HT-29 (cell line): Measurements from ENCODE around the gene TMEM60. TPM values are rescaled to one million over a fixed set of nuclear protein-coding genes. Genes with fewer than 3 reads are reported as not detected.
"Not testable (repeated sequence)": the region's sequence is repeated elsewhere in the genome, so short reads cannot be mapped to it uniquely, and the experiment has no call there.

Experiments
- DNase-seq: peaks from one replicate; pipeline ENCODE4 v3.0.0-alpha.2; 2015; ENCODE audit warnings: low spot score
- total RNA-seq: library from RNA; depleted of rRNA; stranded (reverse); fragments of >200 nt; shearing (Covaris generic); gene quantifications from 2 replicates; pipeline ENCODE4 v1.2.3, GENCODE V29; 2014; rRNA removed

The TMEM60 gene, protein sequence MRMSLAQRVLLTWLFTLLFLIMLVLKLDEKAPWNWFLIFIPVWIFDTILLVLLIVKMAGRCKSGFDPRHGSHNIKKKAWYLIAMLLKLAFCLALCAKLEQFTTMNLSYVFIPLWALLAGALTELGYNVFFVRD
- 8.0 and 13.4 TPM in 2 replicates for total RNA-seq

DNA sequence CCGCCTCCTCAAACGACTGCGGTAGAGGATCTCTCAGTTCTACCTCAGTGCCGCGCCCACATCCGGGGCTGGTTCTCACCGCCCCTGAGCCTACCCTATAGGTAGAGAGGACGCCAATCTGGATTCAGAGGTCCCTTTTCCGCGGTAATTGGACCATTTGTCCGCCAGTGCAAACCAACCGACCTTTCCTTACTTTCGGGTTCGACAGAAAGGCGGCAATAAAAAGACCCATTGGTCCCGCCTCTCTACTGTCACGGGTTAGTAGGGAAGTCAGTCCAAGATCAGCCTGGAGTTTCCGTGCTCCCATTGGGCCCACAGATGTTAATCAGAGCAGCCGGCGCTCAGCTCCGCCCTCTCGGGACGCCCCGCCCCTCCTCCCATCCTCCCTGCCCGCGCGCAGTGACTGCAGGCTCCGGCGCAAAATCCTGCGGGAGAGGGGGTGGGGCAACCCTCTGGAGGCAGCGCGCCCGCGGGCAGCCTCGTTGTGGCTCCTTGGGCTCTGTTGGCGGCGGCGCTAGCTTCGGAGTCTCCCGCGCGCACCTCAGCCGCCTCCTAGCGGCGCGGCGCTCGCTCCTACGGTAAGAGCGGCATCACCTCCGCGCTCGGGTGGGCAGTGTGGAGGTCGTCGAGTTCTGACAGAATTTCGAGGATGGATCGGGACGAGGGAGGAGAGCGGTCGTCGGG lies at the start of gene TMEM60, which contains the start of gene PHTF2:
TMEM60 (minus strand) TSS at position 41 of the 684 bp plus-strand sequence. CDS start 4,061 bp downstream, outside the sequence.
PHTF2 (plus strand) TSS at position 380 of the 684 bp plus-strand sequence.
- DNase-seq, result peak; percentile 99

DNA sequence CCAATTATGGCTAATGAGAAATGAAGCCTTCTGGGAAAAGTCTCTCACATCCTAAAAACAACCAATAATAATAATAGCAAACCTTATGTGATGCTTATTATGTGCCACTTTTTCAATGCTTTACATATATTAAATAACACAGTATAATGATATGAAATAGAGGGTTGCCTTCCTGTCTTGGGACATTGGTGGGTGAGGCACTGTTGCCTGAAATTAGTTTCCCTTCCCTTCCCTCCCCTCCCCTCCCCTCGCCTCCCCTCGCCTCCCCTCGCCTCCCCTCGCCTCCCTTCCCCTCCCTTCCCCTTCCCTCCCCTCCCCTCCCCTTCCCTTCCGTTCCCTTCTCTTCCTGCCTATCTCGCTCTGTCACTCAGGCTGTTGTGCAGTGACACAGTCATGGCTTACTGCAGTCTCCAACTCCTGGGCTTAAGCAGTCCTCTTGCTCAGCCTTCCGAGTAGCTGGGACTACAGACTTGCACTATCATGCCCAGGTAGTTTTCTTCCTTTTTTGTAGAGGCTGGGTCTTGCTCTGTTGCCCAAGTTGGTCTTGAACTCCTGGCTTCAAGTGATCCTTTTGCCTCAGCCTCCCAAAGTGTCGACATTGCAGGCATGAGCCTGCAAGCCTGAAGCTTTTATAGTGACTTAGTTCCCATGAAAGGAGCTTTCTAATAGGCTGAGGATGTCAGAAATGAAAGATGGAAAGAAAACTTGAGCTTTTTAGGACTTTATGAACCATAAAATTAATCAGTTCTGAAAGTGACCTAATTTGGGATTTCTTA lies 48.3 kb upstream of the TMEM60 start:
- no peak for DNase-seq

DNA sequence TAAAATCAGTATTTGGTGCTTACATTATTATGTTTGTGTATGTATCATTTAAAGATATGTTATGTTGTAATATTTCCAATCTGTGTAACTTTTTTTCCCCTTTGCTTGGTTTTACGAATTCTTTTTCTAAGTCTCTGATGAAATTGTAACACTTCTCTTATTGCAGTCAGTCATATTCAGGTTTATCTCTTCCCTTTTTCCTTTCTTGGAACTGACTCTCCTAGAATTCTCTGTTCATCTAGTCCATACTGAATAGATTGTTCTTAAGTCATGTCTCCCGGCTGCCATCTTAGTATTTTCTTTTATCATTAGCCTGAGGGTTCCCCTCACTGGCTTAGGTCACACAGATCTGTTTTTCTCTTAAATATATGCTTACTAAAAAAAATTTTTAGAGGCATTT lies 45.0 kb upstream of the TMEM60 start:
- DNase-seq, result no peak

DNA sequence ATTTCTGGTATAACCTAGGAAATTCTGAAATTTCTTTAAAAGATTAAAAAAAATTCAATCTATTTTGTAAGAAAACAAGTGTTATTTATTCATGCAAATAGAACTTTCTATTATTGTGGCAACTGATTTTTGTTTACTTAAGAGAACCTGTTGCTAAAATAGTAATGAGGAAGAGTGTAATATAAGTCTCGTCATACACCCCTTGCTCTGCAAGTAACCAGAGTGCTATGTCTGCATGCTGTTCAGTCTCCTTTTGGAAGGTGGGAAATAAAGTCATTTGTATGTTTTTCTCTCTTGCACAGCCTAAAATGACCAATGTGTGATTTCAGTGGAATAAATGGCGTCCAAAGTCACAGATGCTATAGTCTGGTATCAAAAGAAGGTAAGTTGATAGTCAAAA lies 41.7 kb upstream of the TMEM60 start:
- no peak for DNase-seq

DNA sequence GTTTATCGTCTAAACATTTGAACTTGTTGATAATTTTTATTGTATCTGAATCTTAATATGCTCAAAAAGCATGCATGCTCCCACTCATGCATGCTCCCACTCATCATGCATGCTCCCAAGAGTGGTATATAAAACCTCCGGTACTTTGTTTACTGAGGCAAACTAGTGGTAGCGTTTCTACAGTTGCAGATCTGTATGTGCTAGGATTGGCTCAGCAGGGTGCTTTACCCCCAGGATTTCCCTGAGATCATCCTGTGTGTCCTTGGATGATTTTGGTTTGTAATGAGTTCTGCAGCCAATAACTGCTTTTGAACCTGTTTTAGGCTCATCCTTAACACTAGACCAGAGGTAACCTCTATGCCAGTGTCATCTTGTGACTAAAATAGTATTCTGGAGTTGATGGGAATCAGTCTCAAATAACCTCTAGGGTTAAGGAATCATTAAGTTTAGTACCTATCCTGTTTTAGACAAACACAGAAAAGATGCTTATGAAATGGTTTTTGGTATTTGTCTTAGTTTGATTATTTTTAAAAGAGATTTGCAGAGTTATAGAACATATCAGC lies 40.8 kb upstream of the TMEM60 start:
- DNase-seq, result no peak

DNA sequence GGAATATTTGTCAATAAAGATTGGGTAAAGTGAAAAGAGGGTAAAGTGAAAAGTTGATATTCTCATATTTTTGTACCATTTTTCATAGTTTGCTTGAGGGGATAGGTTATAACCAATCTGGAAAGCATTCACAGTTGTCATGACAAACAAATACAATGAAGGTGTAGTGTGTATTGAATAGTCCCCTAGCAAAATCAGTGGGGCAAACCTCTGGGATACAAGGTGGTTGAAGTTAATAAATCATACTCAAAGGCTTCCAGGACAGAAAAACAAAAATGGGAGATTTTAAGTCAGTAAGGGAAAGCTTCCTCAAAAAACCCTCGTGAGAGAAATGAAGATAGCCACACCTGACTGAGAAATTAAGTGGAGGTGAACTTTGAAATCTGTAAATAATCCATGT lies 39.7 kb upstream of the TMEM60 start:
- DNase-seq, result no peak

DNA sequence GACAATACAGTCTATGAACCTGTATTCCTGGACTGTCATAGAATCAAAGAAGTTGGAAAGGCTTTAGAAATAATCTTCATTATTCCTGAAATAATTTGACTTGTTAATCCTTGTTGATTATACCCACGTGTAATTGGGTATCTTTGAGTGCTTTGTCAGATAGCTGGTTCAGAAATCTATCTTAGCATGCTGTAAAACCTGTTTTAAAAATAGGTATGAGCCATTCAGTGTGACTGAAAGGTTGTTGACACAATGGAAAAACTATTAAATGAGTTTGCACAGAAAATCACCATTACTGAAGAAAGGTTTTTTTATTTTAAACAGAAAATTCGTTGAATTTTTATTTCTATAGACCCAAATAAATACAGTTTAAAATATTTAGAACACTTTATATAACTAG lies 39.0 kb upstream of the TMEM60 start:
- peak; percentile 38 for DNase-seq

DNA sequence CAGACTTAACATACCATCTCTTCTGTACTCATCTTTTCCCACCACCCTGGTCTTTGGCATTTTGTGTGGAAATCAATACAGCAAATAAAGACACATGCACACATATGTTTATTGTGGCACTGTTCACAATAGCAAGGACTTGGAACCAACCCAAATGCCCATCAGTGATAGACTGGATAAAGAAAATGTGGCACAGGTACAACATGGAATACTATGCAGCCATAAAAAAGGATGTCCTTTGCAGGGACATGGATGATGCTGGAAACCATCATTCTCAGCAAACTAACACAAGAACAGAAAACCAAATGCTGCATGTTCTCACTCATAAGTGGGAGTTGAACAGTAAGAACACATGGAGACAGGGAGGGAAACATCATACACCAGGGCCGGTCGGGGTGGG lies 38.2 kb upstream of the TMEM60 start:
- DNase-seq, result not testable (repeated sequence)

DNA sequence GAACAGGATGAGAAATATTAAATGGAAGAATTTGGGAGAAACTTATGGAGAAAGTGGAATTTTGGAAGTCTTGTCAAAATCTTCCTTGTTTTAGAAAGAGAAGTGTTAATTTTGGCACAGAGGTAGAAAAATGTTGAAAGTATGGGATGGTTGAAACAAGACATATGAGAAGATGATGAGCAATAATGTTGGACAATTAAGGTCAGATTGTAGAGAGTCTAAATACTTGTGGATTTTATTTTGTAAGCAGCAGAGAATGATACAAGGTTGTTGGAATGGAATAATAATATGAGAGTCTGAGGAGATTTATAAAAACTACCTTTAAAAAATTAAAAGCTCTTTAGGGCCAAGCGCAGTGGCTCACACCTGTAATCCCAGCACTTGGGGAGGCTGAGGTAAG lies 34.9 kb upstream of the TMEM60 start:
- DNase-seq, result no peak

DNA sequence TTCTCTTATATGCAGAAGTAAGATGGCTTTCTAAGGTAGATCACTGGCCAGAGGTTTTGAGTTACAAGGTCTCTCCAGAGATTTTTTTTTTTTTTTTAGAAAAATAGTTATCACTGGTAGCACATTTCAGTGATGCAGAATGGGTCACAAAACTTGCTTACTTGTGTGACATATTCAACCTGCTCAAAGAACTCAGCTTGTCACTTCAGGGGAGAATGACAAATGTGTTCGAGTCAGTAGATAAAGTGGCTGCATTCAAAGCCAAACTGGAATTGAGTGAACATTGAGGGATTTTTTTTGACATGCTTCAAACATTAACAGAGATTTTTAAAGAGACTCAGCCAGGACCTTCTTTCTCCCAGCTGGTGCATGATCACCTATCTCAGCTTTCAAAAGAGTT lies 33.7 kb upstream of the TMEM60 start:
- no peak for DNase-seq

DNA sequence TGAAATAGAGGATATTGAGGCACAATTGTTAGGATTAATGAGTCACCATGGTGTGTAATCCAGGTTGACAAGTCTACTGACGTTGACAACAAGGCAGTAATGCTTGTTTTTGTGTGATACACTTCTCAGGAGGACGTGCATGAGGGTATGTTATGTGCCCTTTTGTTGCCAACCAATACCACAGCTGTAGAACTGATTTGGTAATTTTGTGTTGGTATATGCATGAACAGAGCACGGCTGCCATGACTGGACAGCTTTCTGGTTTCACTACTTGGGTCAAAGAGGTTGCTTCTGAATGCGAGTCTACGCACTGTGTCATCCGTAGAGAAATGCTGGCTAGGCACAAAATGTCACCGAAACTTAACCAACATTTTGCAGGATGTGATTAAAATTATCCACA lies 33.2 kb upstream of the TMEM60 start:
- DNase-seq, result no peak

DNA sequence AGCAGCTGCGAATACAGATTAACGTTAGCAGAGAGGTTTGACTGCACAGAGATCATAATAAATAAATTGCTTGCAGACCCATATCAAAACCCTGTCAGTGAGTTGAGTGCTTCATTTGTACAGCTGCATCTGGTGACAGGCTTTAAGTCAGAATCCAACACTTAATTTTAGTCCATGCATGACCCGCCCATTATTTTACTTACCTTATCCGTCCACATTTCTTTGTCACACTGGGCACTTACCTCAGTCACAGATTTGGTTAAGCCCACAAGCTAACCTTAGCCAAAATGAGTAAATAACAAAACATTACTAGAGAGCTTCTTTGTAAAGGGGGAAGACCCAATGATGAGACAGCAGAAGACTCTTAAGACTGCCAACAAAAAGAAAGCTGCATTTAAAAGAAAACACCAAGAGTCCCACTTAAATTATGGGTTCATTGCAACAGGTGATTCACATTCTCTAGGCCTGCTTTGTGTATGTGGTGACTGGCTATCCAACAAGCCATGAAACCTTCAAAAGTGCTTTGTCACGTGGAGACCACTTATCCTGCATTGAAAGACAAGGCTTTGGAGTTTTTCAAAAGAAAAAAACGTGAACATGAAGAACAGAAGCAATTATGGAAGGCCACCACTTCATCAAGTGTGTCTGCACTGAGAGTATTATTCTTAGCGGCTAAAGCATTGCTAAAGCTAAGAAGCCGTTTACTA lies 32.6 kb upstream of the TMEM60 start:
- DNase-seq, result no peak

DNA sequence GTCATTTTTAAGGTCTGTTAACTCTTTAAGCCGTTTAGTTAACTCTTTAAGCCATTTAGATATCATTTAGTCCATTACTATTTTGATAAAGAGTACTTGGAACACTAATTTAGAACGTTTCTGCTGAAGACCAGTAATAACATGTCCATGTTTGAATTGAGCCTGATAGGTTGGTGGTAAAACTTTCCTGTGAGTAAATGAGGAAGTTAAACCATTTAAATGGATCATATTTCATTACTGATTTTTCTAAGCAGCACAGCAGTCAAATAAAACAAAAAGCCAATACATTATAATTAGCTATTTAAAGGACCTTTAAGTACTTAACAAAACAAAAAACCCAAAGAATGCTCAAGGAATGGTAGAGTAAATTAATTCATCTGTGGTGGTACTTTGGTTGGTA lies 29.8 kb upstream of the TMEM60 start:
- DNase-seq, result no peak

DNA sequence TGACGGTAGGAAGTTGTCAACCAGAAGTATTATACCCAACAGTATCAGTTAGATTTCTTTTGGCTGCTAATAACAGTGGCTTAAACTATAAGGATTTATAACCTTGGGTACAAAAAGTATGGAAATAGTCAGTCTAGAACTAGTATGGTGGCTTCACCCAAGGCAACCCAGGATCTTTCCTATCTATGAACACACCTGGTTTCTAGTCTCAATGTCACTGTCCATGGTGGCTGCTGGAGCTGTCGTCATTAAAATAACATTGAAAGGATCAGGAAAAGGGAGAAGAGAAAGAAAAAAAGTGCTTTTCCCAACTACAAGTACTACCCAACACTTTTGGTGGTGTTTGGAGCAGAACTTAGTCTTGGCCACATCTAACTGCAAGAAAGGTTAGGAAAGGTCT lies 28.1 kb upstream of the TMEM60 start:
- no peak for DNase-seq

DNA sequence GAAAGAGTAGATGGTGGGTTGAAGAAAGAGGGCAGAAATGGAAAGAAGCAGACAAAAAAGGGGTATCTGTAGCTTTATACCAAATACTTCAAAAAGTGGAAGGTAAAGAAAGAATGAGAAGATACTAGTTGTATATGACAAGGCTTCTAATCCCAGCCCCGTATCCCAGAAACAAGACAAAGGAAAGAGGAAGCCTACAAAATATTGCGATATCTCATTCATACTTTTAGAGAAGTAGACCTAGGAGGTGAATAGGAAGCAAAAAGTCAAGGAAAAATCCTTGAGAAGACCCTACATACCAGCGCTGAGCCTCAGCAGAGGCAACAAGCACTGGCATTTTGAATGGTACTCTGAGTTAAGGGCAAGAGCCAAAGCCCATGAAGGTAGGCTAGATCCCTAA lies 26.9 kb upstream of the TMEM60 start:
- DNase-seq, result no peak

DNA sequence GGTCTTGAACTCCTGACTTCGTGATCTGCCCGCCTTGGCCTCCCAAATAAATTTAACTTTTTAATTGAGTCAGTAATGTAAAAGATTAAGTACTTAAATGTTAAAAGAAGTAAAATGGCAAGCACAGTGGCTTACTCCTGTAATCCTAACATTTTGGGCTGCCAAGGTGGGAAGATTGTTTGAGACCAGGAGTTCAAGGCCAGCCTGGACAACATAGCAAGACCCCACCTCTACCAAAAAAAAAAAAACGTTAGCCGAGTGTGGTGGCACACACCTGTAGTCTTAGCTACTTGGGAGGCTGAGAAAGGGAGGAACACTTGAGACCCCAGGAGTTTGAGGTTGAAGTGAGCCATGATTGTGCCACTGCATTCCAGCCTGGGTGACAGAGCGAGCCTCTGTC lies 26.4 kb upstream of the TMEM60 start:
- DNase-seq, result no peak

DNA sequence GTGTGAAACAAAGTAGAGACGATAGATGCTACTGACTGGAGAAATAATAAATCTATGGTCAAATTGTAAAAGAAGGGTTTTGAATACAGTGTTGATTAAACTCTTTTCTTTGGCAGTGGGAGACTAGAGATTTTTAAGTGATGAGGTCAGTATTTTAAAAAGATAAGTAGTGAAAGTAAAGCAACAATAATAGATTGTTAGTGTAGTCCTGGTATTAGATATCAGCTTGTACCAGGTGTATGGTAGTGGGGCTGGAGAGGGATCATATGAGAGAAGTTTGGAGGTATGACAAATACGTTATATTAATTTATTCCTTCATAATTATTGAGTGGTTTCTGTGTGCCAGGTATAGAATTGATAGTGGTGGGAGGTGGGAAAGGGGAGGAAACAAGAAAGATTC lies 25.6 kb upstream of the TMEM60 start:
- DNase-seq, result no peak

DNA sequence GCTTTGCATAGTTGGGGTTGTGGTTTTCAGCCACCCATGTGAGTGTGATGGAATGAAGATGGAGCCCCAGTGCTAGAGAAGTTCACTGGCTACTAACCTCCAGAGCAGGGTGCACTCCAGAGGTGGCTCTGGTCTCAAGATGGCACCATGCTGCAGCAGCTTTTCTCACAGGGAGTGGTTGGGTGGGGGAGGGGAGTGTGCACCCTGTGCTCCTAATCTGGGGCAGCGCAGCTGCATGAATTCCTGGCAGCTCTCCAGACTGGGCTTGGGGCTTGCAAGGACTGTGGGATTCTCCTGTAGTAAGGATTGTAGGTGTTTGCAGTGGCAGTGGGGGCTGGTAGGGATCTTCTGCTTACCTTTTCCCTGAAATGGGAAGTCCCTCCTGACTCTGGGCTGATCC lies 24.0 kb upstream of the TMEM60 start:
- no peak for DNase-seq

DNA sequence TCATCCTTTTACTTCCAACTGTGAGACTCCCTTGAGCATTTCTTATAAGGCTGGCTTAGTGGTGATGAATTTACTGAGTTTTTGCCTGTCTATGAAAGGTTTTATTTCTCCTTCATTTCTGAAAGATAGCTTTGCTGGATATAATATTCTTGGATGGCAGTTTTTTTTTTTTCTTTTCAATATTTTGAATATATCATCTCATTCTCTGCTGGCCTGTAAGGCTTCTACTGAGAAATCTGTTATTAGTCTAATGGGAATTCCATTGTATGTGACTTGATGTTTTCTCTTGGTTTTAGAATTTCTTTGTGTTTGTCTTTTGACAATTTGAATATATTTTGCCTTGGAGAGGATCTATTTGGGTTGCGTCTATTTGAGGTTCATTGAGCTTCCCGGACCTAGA lies 22.7 kb upstream of the TMEM60 start:
- DNase-seq, result no peak

DNA sequence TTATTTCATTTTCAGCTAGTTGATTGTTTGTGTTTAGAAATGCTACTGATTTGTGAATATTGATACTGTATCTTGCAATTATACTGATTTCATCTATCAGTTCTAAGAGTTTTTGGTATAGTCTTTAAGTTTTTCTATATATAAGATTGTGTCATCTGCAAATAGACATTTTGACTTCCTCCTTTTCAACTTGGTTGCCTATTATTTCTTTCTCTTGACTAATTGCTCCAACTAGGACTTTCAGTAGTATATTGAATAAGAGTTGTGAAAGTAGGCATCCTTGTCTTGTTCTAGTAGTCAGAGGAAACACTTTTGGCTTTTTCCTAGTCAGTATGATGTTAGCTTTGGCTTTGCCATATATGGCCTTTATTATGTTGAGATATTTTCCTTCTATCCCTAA lies 20.8 kb upstream of the TMEM60 start:
- DNase-seq, result no peak

DNA sequence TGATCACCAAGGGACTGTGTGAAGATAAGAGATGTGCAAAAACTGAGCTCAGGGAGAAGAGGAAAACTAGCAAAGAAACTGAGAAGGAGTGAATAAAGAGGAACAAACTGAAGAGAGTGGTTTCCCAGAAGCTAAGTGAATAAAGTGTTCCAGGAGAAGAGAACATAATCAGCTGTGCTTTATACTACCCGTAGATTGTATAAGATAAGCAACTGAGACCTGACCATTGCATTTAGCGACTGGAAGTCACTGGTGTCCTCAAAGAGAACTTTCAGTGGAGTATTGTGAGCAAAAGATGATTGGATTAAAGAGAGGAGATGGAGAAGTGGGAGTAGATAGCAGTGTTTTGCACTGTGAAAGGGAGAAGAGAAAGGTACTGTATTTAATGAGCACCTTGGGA lies 14.9 kb upstream of the TMEM60 start:
- no peak for DNase-seq

DNA sequence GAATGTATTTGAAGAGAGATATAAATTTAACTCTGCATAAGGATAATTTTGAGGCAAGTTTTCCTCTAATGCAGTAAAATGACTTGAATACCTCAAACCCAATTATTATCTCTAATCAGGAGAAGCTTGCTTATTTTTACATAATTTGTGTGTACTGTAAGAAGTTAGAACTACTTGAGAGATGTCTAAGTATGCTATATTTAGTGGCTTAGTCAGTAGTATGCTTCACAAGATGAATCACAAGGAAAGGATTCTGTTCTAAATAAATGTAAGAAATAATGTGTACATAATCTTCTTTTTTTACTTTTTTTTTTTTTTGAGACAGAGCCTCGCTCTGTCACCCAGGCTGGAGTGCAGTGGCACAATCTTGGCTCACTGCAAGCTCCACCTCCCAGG lies 14.1 kb upstream of the TMEM60 start:
- no peak for DNase-seq
